HepG2 (cell line): ENCODE measurements around the gene SLC25A38. TPM values are rescaled to one million over a fixed set of nuclear protein-coding genes. Genes with fewer than 3 reads are reported as not detected.

ENCODE experiments used
- ATAC-seq: fragments of 200-7000 bp; cut with Tn5 transposase; 3 replicates; pipeline ENCODE4 v1.9.1; 2020; ENCODE audit warnings: mild to moderate bottlenecking, moderate library complexity
- BruUV-seq: library from RNA; stranded (reverse); fragments of 400-500 nt; replicated peaks from 2 replicates; lab custom pipeline; 2021; lab: Mats Ljungman, UMichigan
- CTCF ChIA-PET: fragments of 300-600 bp; formaldehyde crosslinking; extraction: SDS; loops from one replicate; lab custom pipeline; 2021; ENCODE audit warnings: low total read pairs, inconsistent platforms, low intra/inter-chr PET ratio; lab: Yijun Ruan, JAX
- POLR2A ChIA-PET: fragments of 350-600 bp; sonication (Branson Sonifier 250); formaldehyde crosslinking; loops from one replicate; lab custom pipeline; 2020; ENCODE audit warnings: antibody characterized with exemption, inconsistent platforms; lab: Yijun Ruan, JAX
- DNase-seq: peaks from one replicate; pipeline ENCODE4 v3.0.0-alpha.2; 2015; ENCODE audit warnings: low spot score
- FAIRE-seq: peaks from 3 replicates; lab custom pipeline; 2011; peaks lifted over from hg19 to GRCh38; lab: Jason Lieb, UNC
- H2AFZ ChIP-seq: one replicate; pipeline ENCODE4 v1.6.1; 2011; ENCODE audit warnings: low read length, inconsistent platforms
- H3K27ac ChIP-seq: fragments of 300-600 bp; 3 replicates; pipeline ENCODE4 v1.8.0; 2011; ENCODE audit warnings: mixed run types, mild to moderate bottlenecking, mixed read lengths, low read length, inconsistent platforms; ENCODE audit not compliant: insufficient read depth; ENCODE audit errors: extremely low read length
- H3K27me3 ChIP-seq, 2 experiments: fragments of 200-600 bp in 1 of 2; 2 replicates in 1 of 2; 3 replicates in 1 of 2; pipeline versions ENCODE4 v1.6.0 to v1.8.0; 2011; ENCODE audit warnings: low read length in 2 of 2, mild to moderate bottlenecking in 2 of 2, moderate library complexity in 2 of 2, inconsistent platforms in 1 of 2; ENCODE audit not compliant: insufficient read depth in 2 of 2, control insufficient read depth in 1 of 2
- H3K36me3 ChIP-seq, 2 experiments: fragments of 200-600 bp in 1 of 2; replicated peaks in 1 of 2; 2 replicates in 1 of 2; 3 replicates in 1 of 2; pipeline versions ENCODE4 v1.5.1 to v1.8.0; 2011; ENCODE audit warnings: low read length in 2 of 2, inconsistent platforms in 1 of 2; ENCODE audit not compliant: insufficient read depth in 2 of 2, control insufficient read depth in 1 of 2
- H3K4me1 ChIP-seq: 2 replicates; pipeline ENCODE4 v1.5.1; 2012; ENCODE audit warnings: low read length, inconsistent platforms; ENCODE audit not compliant: insufficient read depth
- H3K4me2 ChIP-seq: 2 replicates; pipeline ENCODE4 v1.6.0; 2011; ENCODE audit warnings: low read depth, low read length, inconsistent platforms
- H3K4me3 ChIP-seq, 3 experiments: fragments of 200-600 bp in 1 of 3; sonication (generic), shearing (Covaris generic) in 1 of 3; replicated peaks in 1 of 3; 2 replicates each; pipeline ENCODE4 v1.5.1; 2011 to 2016; ENCODE audit warnings: low read length in 3 of 3, inconsistent platforms in 2 of 3, low read depth in 2 of 3, mild to moderate bottlenecking in 2 of 3, control low read depth in 1 of 3, mixed read lengths in 1 of 3; ENCODE audit not compliant: insufficient read depth in 1 of 3
- H3K79me2 ChIP-seq: one replicate; pipeline ENCODE4 v1.6.1; 2011; ENCODE audit warnings: low read length, inconsistent platforms; ENCODE audit not compliant: insufficient read depth
- H3K9ac ChIP-seq: 2 replicates; pipeline ENCODE4 v1.6.0; 2011; ENCODE audit warnings: mild to moderate bottlenecking, low read depth, low read length, inconsistent platforms; ENCODE audit not compliant: insufficient read depth
- H3K9me3 ChIP-seq: 2 replicates; pipeline ENCODE4 v1.5.1; 2012; ENCODE audit warnings: mild to moderate bottlenecking, low read length
- H4K20me1 ChIP-seq: 2 replicates; pipeline ENCODE4 v1.6.0; 2011; ENCODE audit warnings: inconsistent platforms, mild to moderate bottlenecking, low read length, moderate library complexity; ENCODE audit not compliant: insufficient read depth
- IKZF1 ChIP-seq: fragments of 450-650 bp; IDR thresholded peaks from 2 replicates; pipeline ENCODE4 v1.7.1; 2016
- KLF9 ChIP-seq: IDR thresholded peaks from 2 replicates; pipeline ENCODE4 v1.6.1; 2016; ENCODE audit warnings: low read depth
- MEF2D ChIP-seq: sonication (generic); formaldehyde crosslinking; IDR thresholded peaks from 2 replicates; pipeline ENCODE4 v1.5.1; 2020; ENCODE audit warnings: mild to moderate bottlenecking, missing genetic modification reagents
- NFKBIZ ChIP-seq: IDR thresholded peaks from 2 replicates; pipeline ENCODE4 v1.6.1; 2018; ENCODE audit warnings: missing genetic modification reagents, missing compliant biosample characterization
- RARA ChIP-seq: IDR thresholded peaks from 2 replicates; pipeline ENCODE4 v1.6.1; 2016; ENCODE audit warnings: missing genetic modification reagents, missing compliant biosample characterization
- REPIN1 ChIP-seq: sonication (generic); formaldehyde crosslinking; IDR thresholded peaks from 2 replicates; pipeline ENCODE4 v1.8.0; 2022; ENCODE audit warnings: missing genetic modification reagents, low read depth, mild to moderate bottlenecking, borderline replicate concordance
- SPEN ChIP-seq: sonication (generic); formaldehyde crosslinking; IDR thresholded peaks from 2 replicates; pipeline ENCODE4 v1.5.1; 2020; ENCODE audit warnings: low read depth, mild to moderate bottlenecking, missing genetic modification reagents
- TFE3 ChIP-seq: IDR thresholded peaks from 2 replicates; pipeline ENCODE4 v1.6.1; 2016
- TGIF2 ChIP-seq: IDR thresholded peaks from 2 replicates; pipeline ENCODE4 v1.6.1; 2016; ENCODE audit warnings: control low read depth, missing compliant biosample characterization
- ZNF44 ChIP-seq: sonication (generic); formaldehyde crosslinking; IDR thresholded peaks from 2 replicates; pipeline ENCODE4 v1.5.1; 2020; ENCODE audit warnings: mild to moderate bottlenecking, missing genetic modification reagents
- ZNF766 ChIP-seq: sonication (generic); formaldehyde crosslinking; IDR thresholded peaks from 2 replicates; pipeline ENCODE4 v1.5.0; 2020; ENCODE audit warnings: missing genetic modification reagents, borderline replicate concordance
- WGBS: methylation state at CpG from one replicate; pipeline ENCODE4 v1.1.6; 2017; ENCODE audit warnings: low lambda C conversion rate; 5-methylcytosine and 5-hydroxymethylcytosine counted together
- in situ Hi-C: cut with HindIII; loops from 2 replicates; pipeline ENCODE4 v1.10.0; 2017; ENCODE audit warnings: low pct_unique_long_range_greater_than_20kb; ENCODE audit not compliant: extremely low pct_ligation_motif_present
- intact Hi-C: fragments of 100-400 bp; cut with micrococcal nuclease; formaldehyde crosslinking; loops from one replicate; pipeline ENCODE4 v1.10.0; 2022; ENCODE audit not compliant: unreplicated experiment
- polyA plus RNA-seq, 8 experiments: library from polyadenylated mRNA; depleted of rRNA in 3 of 8; stranded (reverse) in 7 of 8; unstranded in 1 of 8; fragments of >200 nt; fragmentation: Illumina TruSeq in 4 of 8; extraction: Trizol in 4 of 8; gene quantifications; 2 replicates each; pipeline versions ENCODE4 v1.2.1 to v1.2.3, GENCODE V29; 2011 to 2016; ENCODE audit warnings: low read depth in 4 of 8, missing spikeins in 1 of 8, mixed read lengths in 1 of 8; ENCODE audit not compliant: insufficient read depth in 1 of 8
- total RNA-seq, 5 experiments: library from RNA; depleted of rRNA; stranded (reverse); fragments of >200 nt; fragmentation: Illumina TruSeq; extraction: Trizol; gene quantifications; 2 replicates each; pipeline ENCODE4 v1.2.3, GENCODE V29; 2016; ENCODE audit warnings: low read depth in 1 of 5
- TF ChIP-seq, protein P1 (sequence below): sonication (generic); formaldehyde crosslinking; IDR thresholded peaks from 2 replicates; pipeline ENCODE4 v1.9.0; 2021; ENCODE audit warnings: missing genetic modification reagents, mild to moderate bottlenecking, borderline replicate concordance
- TF ChIP-seq, protein P2 (sequence below): conservative IDR thresholded peaks from 2 replicates; pipeline ENCODE4 v1.6.1; 2018; ENCODE audit warnings: missing genetic modification reagents
- TF ChIP-seq, protein P3 (sequence below): sonication (generic); formaldehyde crosslinking; IDR thresholded peaks from 2 replicates; pipeline ENCODE4 v1.8.1; 2023; ENCODE audit warnings: mild to moderate bottlenecking, missing genetic modification reagents
- TF ChIP-seq, protein P4 (sequence below): sonication (generic); formaldehyde crosslinking; IDR thresholded peaks from 2 replicates; pipeline ENCODE4 v1.8.0; 2022; ENCODE audit warnings: missing genetic modification reagents, mild to moderate bottlenecking, inconsistent platforms, borderline replicate concordance
- TF ChIP-seq, protein P5 (sequence below): sonication (generic); formaldehyde crosslinking; IDR thresholded peaks from 2 replicates; pipeline ENCODE4 v1.5.0; 2020; ENCODE audit warnings: mild to moderate bottlenecking, missing genetic modification reagents

Gene SLC25A38
- total and polyA plus RNA-seq, 2 of the 13 experiments (the other 11 are each of a cell fraction or from before 2014, with no cell fraction given), result 32.5 to 35.4 TPM

DNA sequence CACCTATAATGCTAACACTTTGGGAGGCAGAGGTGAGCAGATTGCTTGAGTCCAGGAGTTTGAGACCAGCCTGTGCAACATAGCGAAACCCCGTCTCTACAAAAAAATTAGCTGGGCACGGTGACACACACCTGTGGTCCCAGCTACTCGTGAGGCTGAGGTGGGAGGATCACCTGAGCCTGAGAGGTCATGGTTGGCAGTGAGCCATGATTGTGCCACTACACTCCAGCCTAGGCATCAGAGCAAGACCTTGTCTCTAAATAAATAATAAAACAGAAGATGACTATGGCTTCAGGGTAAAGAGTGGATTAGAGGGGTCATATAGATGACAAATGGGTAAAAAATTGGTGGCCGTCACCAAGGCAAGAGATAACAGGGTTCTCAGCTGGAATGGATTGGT lies 3.1 kb downstream of the SLC25A38 start (continued):
- TF ChIP-seq, protein P1, sequence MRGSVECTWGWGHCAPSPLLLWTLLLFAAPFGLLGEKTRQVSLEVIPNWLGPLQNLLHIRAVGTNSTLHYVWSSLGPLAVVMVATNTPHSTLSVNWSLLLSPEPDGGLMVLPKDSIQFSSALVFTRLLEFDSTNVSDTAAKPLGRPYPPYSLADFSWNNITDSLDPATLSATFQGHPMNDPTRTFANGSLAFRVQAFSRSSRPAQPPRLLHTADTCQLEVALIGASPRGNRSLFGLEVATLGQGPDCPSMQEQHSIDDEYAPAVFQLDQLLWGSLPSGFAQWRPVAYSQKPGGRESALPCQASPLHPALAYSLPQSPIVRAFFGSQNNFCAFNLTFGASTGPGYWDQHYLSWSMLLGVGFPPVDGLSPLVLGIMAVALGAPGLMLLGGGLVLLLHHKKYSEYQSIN (CRISPR knock-in tag), result no peak
- TF ChIP-seq REPIN1 (no peak), RARA (no peak), ZNF44 (CRISPR knock-in tag) (no peak), TGIF2 (CRISPR knock-in tag) (no peak), ZNF766 (CRISPR knock-in tag) (no peak), MEF2D (CRISPR knock-in tag) (no peak)

GRCh38 chr3:39387411-39387975 lies 4.3 kb downstream of the SLC25A38 start:
- ChIA-PET CTCF (no interaction called here), POLR2A (no interaction called here)
- H3K9ac ChIP-seq, result no peak overlapping the region
- peaks cover 40% of the 10 kb centered on the region for H3K4me1 ChIP-seq
- H3K4me3 ChIP-seq, result no peak overlapping the region
- peaks cover 33% of the 10 kb centered on the region for H4K20me1 ChIP-seq
- peaks cover 52% of the 10 kb centered on the region for H3K79me2 ChIP-seq
- no TSS peak for BruUV-seq
- in situ Hi-C loops, result loop anchor here (10.0 kb wide), 1 partner anchor 203 kb away; no protein-coding TSS in a partner anchor
- peaks cover 13 to 34% of the 10 kb centered on the region in 2 experiments for H3K36me3 ChIP-seq
- H3K9me3 ChIP-seq, result no peaks in the 10 kb centered on the region
- intact Hi-C loops, result no loop called here
- ATAC-seq (no peak), FAIRE-seq (no peak), DNase-seq (no peak)
- no peak overlapping the region for H3K27ac ChIP-seq
- H2AFZ ChIP-seq, result no peak overlapping the region
- 0 out of 2 replicates have a peak overlapping the region, but pooled peaks have one; percentile 10 for H3K4me2 ChIP-seq
- no peaks in the 10 kb centered on the region for H3K27me3 ChIP-seq
- WGBS, result 81% methylated on average over 1 of the region's 1 CpG
- TF ChIP-seq, protein P2, sequence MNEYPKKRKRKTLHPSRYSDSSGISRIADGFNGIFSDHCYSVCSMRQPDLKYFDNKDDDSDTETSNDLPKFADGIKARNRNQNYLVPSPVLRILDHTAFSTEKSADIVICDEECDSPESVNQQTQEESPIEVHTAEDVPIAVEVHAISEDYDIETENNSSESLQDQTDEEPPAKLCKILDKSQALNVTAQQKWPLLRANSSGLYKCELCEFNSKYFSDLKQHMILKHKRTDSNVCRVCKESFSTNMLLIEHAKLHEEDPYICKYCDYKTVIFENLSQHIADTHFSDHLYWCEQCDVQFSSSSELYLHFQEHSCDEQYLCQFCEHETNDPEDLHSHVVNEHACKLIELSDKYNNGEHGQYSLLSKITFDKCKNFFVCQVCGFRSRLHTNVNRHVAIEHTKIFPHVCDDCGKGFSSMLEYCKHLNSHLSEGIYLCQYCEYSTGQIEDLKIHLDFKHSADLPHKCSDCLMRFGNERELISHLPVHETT, result no peak
- TF ChIP-seq NFKBIZ (no peak), SPEN (CRISPR knock-in tag) (no peak), TFE3 (no peak), KLF9 (CRISPR knock-in tag) (no peak), IKZF1 (no peak)
- TF ChIP-seq, protein P3, sequence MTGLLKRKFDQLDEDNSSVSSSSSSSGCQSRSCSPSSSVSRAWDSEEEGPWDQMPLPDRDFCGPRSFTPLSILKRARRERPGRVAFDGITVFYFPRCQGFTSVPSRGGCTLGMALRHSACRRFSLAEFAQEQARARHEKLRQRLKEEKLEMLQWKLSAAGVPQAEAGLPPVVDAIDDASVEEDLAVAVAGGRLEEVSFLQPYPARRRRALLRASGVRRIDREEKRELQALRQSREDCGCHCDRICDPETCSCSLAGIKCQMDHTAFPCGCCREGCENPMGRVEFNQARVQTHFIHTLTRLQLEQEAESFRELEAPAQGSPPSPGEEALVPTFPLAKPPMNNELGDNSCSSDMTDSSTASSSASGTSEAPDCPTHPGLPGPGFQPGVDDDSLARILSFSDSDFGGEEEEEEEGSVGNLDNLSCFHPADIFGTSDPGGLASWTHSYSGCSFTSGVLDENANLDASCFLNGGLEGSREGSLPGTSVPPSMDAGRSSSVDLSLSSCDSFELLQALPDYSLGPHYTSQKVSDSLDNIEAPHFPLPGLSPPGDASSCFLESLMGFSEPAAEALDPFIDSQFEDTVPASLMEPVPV (CRISPR knock-in tag), result no peak
- TF ChIP-seq, protein P4, sequence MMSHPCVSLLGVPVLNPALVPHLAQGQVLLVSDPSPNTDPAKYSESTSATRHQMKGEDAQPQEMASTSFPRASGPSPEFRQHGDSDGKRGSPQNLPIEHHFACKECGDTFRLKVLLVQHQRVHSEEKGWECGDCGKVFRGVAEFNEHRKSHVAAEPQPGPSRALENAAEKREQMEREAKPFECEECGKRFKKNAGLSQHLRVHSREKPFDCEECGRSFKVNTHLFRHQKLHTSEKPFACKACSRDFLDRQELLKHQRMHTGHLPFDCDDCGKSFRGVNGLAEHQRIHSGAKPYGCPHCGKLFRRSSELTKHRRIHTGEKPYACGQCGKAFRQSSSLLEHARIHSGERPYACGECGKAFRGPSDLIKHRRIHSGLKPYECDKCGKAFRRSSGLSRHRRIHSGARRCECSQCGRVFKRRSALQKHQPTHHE (CRISPR knock-in tag), result no peak
- TF ChIP-seq, protein P5, sequence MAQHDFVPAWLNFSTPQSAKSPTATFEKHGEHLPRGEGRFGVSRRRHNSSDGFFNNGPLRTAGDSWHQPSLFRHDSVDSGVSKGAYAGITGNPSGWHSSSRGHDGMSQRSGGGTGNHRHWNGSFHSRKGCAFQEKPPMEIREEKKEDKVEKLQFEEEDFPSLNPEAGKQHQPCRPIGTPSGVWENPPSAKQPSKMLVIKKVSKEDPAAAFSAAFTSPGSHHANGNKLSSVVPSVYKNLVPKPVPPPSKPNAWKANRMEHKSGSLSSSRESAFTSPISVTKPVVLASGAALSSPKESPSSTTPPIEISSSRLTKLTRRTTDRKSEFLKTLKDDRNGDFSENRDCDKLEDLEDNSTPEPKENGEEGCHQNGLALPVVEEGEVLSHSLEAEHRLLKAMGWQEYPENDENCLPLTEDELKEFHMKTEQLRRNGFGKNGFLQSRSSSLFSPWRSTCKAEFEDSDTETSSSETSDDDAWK (CRISPR knock-in tag), result no peak
